ENCODE data around the gene MAOB. TPM values are rescaled to one million over a fixed set of nuclear protein-coding genes. Genes with fewer than 3 reads are reported as not detected.
"Not testable (repeated sequence)": the region's sequence is repeated elsewhere in the genome, so short reads cannot be mapped to it uniquely, and the experiment has no call there.

The MAOB gene
- total RNA-seq, 1 experiment from 2014 or later = not detected

DNA sequence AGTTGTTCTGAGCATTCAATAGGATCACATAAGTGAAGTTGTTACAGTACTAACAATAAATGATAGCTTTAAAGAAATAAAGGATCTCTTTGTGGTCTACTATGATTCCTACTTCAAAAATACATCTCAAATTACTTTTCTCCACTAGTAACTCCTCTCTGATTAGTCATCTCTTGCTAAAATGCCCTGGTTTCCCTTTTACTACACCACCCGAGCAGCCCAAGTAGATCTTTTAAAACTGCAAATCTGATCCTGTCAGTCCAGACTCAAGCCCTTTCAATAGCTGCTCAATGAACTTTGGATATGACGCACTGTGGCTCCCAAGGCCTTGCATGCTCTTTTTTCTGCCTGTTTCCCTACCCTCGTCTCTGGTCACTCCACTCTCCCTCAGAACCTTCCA is 128.6 kb downstream of the MAOB start:
- DNase-seq (ENCODE audit: low read depth) = no peak

DNA sequence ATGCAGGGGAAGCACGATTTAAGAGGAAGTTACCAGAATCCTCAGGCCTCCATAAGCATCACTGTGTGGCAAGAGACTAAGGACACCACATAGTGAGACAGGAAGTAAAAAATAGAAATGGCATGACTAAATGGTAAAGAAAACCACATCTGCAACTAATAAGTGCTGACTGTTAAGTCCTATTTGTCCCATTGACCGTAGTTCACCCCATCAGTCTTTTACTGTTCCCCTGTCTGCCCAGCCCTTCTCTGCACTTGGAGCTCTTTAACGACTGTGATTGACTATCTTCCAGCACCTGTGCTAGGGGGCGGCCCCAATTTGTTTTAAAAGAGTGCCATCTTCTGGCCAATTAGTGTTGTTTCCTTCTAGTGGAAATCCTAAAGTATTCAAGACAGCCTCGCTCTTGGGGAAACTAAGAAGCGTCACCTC is 132.0 kb downstream of the MAOB start:
- peak; percentile 38 for DNase-seq (ENCODE audit: low read depth)

DNA sequence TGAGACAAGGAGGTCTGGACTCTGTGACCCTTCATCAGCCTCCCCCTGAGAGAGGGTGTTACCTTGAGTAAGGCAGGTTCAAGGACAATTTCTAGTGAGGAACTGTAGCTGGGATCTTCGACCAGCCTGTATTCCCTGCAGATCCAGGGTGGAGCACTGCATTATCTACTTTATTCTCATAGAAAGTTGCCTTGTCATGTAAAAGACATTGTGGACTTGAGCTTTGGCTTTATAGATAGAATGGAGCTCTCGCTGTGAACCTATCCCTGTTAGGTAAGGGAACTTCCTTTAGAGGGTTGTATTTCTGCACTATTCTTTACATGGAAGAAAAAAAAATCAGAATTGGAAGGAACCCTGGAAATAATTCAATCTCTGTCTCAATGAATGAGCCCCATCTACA is 134.8 kb downstream of the MAOB start:
- DNase-seq (ENCODE audit: low read depth) = no peak

DNA sequence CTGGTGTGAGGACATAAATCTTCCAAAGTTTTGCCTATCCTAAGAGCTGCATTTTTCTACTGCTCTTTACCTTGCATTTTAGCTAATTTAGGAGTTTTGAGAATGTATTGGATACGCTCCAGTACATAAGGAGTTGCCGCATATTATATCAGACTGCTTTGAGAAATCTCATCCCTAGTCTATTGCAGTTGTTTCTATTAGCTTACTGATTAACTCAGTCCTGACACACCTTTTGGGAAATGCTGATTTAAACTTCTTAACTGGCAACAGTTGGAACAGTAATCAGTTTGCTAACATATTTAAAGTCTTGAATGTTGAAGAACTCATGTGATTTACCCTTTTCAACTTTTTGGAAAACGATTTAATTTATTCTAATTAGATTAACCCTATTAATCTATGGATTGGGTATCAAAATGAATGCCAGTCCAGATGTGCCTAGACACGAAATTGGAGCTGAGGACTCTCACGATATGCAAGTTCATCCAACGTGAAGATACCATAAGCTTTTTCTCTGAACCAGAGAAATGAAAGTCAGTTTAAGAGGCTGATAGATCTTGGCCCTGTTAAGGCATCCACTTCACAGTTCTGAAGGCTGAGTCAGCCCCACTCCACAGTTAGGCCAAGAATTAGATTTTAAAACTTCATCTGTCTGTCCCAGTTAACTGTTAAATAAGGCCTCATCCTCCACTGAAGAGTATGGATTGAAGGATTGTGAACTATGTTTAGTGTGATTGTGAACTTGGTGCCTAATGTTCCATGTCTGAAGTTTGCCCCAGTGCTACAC is 136.1 kb downstream of the MAOB start:
- no peak for DNase-seq (ENCODE audit: low read depth)

DNA sequence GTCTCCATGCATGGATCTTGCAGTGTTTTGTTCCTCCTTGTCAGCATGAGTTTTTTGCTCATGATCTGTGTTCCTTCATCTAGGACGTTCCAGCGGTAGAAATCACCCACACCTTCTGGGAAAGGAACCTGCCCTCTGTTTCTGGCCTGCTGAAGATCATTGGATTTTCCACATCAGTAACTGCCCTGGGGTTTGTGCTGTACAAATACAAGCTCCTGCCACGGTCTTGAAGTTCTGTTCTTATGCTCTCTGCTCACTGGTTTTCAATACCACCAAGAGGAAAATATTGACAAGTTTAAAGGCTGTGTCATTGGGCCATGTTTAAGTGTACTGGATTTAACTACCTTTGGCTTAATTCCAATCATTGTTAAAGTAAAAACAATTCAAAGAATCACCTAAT is 138.0 kb downstream of the MAOB start:
- no peak for DNase-seq (ENCODE audit: low read depth)

DNA sequence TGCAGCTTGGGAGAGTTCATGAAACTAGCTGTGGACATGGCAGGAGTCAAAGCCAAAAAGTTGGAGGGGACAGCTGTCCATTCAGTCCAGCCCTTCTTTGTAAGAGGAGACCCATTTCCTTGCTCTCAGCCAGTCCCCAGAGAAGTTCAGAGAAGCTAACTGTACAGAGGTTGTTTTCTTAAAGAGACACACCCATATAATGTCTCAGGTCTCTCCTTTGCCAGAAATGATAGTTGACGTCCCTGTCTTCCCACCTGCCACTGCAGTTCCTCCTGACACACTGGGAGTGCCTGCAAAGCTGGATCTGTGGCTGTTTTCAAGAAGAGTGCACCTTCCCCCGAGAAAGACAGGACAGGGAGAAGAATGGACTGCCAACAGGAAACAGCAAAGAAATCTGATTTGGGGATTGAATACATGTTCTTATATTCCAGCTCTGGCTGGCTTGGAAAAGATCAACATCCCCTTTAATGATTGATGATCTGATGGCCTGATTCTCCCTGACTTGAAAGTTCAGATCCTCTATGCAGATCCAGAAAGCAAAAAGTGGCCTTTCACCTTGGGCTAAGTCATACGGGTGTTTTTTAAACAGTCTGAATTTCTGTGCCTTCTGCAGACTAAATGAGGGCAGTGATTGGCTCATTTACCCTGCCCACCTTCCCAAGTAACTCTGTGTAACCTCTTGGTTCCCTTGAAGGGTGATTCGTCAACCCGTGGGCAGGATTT is 139.0 kb downstream of the MAOB start:
- no peak for DNase-seq (ENCODE audit: low read depth)

DNA sequence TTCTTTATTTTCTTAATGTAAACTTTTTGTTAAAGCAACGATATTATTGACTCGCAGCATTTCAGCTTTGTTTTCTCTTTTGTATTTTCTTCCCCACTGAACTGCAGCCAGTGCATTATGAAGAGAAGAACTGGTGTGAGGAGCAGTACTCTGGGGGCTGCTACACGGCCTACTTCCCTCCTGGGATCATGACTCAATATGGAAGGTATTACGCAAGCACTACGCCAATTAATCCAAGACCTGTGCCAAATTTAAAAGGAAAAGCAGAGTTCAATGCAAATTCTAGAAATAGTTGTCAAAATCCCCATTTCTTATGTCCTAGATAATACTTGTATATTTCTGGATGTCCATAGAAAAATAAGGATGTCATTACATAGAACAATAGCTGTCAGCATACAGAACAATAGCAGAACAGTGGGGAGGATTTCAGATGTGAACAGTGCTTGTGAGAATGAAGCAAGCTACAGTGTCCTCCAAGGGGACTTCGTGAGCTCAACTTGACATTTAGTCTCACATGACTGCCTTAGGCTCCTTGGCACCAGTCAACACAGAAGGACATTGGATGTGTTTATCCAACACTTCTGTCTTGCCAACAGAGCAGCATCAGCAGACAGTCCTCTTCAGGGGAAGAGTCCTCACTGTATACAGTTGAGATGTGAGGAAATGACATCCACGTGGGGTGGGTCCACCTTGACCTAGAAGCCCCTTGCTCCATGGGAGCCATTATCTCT is 140.2 kb downstream of the MAOB start:
- DNase-seq (ENCODE audit: low read depth) = no peak

DNA sequence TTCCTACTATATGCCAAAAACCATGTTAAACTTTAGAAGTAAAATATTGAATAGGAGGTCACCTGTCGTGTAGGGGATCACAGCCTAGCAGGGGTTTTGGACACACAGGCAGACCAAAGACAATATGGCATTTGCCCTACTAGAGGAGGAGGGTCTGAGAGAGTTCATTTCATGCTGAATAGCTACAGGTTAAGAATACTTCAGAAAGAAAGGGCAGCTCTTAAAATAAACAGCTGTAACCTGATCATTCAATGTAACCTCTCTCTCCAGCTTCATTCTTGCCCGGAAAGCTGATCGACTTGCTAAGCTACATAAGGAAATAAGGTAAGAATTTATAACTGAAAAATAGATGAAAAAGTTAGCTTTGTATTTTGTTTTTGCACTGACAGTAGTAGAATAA is 146.3 kb downstream of the MAOB start:
- DNase-seq (ENCODE audit: low read depth) = no peak

DNA sequence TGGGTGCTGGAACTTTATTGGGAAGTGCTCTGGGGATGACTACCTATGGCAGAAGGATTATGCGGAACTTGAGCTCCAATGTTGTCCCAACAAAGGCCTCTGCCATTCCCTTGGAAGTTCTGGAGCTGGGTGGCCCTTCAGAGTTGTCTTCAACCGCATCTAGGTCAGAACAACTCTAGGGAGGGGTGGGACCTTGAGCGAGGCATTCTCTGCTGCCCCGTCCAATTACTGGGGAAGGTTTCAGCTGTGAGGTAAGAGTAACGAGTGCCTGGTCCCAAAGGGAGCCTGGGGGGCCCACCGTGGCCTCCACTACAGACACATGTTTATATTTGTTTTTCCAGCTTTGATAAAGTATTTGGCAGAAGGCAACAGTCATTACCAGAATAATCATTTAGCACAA is 146.7 kb downstream of the MAOB start:
- DNase-seq (ENCODE audit: low read depth) = no peak

DNA sequence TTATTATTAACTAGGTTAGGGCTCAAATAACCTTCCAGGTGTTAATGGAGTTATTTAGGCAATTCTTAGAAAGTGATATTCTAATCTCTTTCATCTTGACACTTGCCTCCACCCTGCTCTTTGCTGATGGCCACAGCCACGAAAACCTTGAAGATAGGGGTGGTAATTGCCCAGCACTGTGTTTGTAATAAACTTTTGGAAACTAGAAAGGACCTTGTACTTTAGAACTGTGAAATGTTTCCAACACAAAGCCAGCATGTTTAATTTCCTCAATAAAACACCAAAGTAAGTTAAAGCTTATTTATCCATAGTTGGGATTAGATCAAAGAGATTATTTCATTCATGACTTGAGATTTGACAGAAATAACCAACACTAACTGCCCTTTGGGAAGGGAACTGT is 147.8 kb downstream of the MAOB start:
- no peak for DNase-seq (ENCODE audit: low read depth)

DNA sequence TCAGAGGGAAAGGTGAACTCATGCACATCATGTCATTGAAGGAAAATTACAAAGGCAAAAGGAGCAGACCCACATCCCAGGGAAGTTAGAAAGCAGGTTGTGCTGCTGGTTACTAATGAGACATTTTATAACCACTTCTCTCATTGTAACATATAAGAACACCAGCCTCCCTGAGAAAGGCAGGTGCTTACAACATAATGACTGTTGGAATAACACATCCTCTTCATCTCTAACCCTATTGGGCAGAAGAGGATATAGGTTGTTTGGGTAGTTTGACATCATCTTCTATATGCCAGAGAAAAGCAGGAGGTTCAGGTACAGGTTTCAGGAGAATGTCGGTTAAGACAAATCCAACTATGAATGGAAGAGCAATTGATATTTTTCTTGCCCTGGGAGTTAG is 148.6 kb downstream of the MAOB start:
- no peak for DNase-seq (ENCODE audit: low read depth)

DNA sequence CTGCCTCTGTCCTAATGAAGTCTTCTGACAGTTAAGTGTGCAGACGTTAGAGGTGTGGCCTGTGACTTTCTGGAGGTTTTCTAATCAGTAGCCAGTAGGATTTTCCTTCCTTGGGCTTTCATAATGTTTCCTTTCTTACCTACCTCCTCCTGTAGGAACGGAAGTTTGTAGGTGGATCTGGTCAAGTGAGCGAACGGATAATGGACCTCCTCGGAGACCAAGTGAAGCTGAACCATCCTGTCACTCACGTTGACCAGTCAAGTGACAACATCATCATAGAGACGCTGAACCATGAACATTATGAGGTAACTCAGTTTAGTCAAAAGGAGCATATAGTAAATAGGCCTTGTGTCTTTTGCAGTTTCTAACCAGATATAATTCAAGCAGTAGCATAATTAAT is 151.2 kb downstream of the MAOB start:
- DNase-seq (ENCODE audit: low read depth) = no peak

DNA sequence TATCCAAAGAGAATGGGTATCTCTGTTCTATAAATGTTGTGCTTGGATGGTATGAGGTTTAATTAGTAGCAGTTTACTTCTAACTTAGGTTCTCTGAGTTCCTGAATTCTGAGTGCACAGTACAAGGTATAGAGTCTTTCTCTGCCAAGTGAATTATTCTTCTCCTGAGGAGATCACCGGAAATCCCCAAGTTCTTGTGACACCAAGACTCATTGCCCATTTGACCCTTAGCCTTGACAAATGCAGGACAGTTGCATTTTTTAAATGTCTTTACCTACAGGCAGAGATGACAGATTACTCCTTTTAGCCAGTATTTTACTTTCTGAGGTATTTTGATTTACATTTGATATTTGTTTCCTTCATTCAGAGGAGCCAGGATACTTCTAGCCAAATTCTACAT is 153.3 kb downstream of the MAOB start:
- no peak for DNase-seq (ENCODE audit: low read depth)

DNA sequence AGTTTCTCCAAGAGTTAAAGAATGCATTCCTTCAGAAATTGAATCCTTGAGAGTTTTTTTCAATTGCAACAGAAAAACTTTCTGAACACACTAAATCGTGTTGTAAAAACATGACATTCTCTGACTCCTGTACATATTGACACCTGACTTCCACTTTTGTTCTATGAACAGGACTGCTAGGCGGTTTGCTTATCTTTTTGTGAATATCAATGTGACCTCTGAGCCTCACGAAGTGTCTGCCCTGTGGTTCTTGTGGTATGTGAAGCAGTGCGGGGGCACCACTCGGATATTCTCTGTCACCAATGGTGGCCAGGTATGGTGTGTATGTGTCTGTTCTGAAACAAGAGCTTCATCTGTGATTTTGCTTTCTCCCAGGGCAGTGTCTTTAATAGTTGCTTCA is 154.2 kb downstream of the MAOB start:
- DNase-seq (ENCODE audit: low read depth) = no peak

DNA sequence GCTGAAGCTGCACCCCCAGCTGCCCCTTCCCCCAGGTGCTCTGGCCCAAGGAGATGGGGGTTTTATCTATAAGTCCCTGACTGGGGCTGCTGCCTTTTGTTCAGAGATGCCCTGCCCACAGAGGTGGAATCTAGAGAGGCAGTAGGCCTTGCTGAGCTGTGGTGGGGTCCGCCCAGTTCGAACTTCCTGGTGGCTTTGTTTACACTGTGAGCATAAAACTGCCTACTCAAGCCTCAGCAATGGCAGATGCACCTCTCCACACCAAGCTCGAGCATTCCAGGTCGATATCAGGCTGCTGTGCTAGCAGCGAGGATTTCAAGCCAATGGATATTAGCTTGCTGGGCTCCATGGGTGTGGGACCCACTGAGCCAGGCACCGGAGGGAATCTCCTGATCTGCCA is 155.0 kb downstream of the MAOB start:
- not testable (repeated sequence) for DNase-seq (ENCODE audit: low read depth)

DNA sequence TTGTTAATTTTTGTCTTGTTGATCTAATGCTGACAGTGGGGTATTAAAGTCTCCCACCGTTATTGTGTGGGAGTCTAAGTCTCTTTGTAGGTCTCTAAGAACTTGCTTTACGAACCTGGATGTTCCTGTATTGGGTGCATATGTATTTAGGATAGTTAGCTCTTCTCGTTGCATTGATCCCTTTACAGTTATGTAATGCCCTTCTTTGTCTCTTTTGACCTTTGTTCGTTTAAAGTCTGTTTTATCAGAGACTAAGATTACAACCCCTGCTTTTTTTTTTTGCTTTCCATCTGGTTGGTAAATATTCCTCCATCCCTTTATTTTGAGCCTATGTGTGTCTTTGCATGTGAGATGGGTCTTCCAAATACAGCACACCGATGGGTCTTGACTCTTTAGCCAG is 157.0 kb downstream of the MAOB start:
- not testable (repeated sequence) for DNase-seq (ENCODE audit: low read depth)

DNA sequence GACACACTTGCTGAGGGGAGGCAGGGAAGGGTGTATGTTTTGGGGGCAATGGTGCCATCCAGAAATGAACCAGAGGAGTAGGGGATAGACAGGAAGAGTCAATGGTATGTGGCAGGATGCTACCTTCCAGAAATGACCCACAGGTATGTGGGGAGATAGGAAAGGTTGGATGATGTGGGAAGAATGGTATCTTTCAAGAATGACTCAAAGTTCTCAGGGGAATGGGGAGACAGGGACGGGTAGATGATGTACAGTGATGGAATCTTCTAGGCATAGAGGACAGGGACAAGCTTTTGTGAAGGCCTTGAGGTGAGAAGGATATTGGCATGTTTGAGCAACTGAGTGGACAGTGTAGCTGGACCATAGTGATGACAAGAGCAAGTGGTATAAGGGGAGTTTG is 161.3 kb downstream of the MAOB start:
- no peak for DNase-seq (ENCODE audit: low read depth)

DNA sequence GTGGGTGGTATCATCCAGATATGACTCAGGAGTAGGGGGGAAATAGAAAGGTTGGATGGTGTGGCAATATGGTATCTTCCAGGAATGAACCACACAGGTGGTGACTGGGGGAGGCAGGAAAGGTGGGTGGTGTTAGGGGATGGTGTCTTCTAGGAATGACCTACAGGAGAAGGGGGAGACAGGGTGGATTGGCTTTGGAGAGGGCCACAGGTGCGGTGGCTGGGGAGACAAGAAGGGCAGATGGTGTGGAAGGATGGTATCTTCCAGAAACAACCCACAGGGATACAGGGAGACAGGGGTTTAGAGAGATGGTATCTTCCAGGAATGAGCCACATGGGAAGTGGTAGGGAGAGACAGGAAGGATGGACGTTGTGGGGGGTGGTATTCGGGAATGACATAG is 162.2 kb downstream of the MAOB start:
- no peak for DNase-seq (ENCODE audit: low read depth)

DNA sequence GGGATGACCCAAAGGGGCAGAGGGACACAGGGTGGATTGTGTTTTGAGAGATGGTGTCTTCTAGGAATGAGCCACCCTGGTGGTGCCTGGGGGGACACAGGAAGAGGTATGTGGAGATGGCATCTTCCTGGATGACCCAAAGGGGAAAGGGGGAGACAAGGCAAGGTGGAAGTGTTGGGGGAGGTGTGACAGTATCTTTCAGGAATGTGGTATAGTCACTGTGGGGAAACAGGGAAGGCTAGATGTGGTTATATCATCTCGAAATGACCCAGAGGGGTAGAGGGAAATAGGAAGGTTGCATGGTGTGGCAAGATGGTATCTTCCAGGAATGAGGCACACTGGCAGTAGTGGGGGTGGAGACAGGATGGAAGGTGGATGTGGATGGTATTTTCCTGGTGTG is 163.3 kb downstream of the MAOB start:
- DNase-seq (ENCODE audit: low read depth) = no peak

DNA sequence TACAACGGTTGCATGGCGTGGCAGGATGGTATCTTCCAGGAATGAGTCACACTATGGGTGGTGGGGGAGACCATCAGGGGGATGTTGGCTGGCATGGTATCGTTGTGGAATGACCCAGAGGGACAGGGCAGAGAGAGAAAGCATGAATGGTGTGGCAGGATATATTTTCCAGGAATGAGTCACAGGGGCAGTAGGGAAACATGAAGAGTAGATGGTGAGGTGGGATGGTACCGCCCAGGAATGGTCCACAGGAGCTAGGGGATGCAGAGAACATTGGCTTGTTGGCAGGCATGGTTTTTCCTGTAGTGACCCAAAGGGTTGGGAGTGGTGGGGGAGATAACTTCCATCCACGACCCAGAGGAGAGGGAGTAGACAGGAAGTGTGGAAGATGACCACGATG is 163.7 kb downstream of the MAOB start:
- no peak for DNase-seq (ENCODE audit: low read depth)

DNA sequence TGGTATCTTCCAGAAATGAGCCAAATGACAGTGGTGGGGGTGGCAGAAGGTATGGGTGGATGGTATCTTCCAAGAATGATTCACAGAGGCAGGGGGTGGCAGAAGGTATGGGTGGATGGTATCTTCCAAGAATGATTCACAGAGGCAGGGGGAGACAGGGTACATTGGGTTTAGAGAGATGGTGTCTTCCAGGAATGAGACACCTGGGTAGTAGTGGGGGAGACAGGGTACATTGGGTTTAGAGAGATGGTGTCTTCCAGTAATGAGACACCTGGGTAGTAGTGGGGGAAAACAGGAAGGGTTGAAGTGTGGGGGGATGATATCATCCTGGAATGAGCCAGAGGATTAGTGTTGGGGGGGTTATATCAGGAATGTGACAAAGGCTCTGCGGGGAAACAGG is 164.2 kb downstream of the MAOB start:
- no peak for DNase-seq (ENCODE audit: low read depth)

DNA sequence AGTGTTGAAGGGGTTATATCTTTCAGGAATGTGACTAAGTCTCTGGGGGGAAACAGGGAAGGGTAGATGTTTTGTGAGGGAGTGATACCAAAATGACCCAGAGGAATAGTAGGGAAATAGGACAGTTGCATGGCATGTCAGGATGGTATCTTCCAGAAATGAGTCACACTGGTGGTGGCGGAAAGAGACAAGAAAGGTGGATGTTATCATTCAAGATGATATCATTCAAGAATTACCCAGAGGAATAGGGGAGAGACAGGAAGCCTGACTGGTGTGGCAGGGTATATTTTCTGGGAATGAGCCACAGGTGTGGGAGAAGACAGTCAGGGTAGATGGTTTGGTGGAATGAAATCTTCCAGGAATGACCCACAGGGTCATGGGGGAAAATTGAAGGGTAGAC is 165.1 kb downstream of the MAOB start:
- DNase-seq (ENCODE audit: low read depth) = no peak

DNA sequence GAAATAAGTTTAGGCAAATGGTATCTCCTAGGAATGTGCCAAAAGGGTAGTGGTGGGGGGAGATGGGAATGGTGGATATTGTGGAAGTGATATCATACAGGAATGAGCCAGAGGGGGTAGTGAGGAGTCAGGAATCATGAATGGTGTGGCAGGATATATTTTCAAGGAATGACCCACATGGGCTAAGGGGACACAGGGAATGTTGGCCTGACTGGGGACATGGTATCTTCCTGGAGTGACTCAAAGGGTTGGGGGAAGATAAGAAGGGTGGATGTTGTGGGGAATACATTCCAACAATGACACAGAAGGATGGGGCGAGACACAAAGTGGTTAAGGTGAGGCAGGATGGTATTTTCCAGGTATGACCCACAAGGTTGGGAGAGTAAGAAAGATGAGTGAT is 165.6 kb downstream of the MAOB start:
- DNase-seq (ENCODE audit: low read depth) = no peak
